Occipital lobe (tissue), 2 donors: Measurements from ENCODE around the gene TRPM7. TPM values are rescaled to one million over a fixed set of nuclear protein-coding genes. Genes with fewer than 3 reads are reported as not detected.
A peak's percentile ranks its signal among the peaks of the same experiment; 100 is the strongest.
"Not testable (repeated sequence)": the region's sequence is repeated elsewhere in the genome, so short reads cannot be mapped to it uniquely, and the experiment has no call there.

Source experiments
- DNase-seq: peaks from one replicate; lab custom pipeline; 2025; lab: John Stamatoyannopoulos, UW
- total RNA-seq: library from RNA; depleted of rRNA; stranded (reverse); fragments of >200 nt; gene quantifications from one replicate; pipeline ENCODE4 v1.2.3, GENCODE V29; 2014

The TRPM7 gene, protein sequence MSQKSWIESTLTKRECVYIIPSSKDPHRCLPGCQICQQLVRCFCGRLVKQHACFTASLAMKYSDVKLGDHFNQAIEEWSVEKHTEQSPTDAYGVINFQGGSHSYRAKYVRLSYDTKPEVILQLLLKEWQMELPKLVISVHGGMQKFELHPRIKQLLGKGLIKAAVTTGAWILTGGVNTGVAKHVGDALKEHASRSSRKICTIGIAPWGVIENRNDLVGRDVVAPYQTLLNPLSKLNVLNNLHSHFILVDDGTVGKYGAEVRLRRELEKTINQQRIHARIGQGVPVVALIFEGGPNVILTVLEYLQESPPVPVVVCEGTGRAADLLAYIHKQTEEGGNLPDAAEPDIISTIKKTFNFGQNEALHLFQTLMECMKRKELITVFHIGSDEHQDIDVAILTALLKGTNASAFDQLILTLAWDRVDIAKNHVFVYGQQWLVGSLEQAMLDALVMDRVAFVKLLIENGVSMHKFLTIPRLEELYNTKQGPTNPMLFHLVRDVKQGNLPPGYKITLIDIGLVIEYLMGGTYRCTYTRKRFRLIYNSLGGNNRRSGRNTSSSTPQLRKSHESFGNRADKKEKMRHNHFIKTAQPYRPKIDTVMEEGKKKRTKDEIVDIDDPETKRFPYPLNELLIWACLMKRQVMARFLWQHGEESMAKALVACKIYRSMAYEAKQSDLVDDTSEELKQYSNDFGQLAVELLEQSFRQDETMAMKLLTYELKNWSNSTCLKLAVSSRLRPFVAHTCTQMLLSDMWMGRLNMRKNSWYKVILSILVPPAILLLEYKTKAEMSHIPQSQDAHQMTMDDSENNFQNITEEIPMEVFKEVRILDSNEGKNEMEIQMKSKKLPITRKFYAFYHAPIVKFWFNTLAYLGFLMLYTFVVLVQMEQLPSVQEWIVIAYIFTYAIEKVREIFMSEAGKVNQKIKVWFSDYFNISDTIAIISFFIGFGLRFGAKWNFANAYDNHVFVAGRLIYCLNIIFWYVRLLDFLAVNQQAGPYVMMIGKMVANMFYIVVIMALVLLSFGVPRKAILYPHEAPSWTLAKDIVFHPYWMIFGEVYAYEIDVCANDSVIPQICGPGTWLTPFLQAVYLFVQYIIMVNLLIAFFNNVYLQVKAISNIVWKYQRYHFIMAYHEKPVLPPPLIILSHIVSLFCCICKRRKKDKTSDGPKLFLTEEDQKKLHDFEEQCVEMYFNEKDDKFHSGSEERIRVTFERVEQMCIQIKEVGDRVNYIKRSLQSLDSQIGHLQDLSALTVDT (N-terminal part only)
- total RNA-seq: 59.9 TPM

- DNase-seq: peak; percentile 76
Observed at GRCh38 chr15:50686469-50687301, at the start of gene TRPM7. TRPM7 (minus strand) TSS chr15:50686797; CDS start chr15:50686533, 264 bp downstream.

DNA sequence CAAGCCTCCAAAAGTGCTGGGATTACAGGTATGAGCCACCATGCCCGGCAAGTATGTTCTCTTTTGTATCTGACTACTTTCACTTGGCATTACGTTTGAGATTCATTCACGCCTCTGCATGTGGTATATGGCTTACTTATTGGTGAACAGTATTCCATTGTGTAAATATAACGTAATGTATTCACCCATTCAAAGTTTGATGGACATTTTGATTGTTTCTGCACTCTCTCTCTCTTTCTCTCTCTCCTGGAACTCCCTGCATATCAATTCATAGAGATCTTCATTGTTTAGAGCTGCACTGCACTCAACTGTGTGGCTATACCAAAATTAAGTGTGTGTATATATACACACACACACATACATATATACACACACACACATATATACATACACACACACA, 48.6 kb upstream of the TRPM7 start:
- DNase-seq: no peak

- DNase-seq: no peak
Observed at GRCh38 chr15:50726315-50726714, 39.7 kb upstream of the TRPM7 start.

GRCh38 chr15:50718700-50719125, 32.1 kb upstream of the TRPM7 start:
- DNase-seq: no peak

- DNase-seq: no peak
Observed at GRCh38 chr15:50712018-50712417, 25.4 kb upstream of the TRPM7 start.

DNA sequence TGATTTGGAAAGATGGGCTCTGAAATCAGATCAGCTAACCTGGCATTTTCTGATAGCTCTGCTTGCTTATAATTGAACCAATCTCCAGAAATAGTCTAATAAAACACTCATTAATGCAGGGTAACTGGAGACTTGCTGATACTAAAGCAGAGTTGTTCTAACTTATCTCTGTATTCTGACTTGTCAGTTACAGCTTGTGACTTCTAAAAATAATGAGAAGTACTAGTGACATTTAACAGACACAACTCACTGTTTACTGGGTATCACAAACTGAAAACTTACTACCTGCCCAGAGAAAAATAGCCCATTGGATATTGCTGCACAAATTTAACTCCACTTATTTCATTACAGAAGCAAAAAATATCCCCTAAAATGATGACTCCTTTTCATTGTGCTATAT, 24.0 kb upstream of the TRPM7 start:
- no peak for DNase-seq

DNA sequence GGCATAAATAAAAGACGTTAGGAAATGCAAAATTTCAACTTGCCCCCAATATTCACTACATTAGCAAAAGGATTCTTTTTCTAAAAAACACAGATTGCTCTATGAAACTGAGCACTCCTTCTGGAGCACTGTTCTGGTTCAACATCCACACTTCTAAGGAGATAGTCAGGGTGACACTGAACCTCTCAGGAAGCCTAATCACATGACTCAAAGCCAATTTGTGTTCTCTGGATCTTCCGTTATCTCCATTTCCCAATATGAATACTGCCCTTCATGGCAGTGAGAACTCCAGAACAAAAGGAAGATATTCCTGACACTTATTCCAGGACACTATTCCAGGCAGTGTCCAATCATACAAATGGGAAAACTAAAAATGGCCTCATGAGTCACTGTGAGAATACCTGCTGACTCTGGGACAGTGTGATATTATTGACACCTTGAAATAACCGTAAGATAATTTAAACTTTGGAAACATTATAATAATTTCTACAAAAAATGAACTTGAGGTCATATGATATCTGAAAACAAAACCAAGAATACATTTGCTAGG, 21.4 kb upstream of the TRPM7 start:
- DNase-seq: no peak

DNA sequence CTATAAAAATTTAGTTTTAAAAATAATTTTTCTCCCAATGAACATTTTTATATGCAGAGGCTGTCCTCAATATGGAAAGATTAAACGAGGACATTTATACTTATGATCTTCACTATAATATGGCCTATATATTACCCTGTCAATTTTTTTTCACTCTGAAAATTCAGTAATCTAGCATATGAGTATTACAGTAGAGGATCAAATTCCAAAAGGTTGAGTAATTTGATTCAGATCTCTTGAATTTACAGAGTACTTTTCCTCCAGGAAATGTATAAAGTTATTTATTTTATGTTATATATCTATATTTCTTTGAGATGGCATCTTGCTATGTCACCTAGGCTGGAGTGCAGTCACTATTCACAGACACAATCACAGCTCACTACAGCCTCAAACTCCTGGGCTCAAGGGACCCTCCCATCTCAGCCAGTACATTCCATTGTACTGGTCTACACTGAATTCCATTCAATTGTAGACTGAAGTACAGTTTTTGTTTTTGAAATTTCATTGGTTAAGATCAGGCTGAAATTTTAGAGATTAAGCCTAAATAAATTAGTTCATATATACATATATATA, 16.3 kb upstream of the TRPM7 start:
- DNase-seq: no peak

DNA sequence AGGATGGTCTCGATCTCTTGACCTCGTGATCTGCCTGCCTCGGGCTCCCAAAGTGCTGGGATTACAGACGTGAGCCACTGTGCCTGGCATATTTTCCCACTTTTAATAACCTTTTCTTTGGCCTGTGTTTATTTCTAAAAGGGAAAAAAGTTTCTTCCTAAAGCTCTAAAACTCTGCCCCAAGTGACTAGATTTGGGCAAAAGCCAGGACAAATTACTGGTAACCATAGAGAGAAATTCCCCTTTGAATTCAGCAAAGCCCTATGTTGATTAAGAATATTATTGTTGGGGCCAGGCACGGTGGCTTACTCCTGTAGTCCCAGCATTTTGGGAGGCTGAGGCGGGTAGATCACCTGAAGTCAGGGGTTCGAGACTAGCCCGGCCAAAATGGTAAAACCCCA, 11.5 kb upstream of the TRPM7 start:
- DNase-seq: no peak

GRCh38 chr15:50697109-50697797, 10.7 kb upstream of the TRPM7 start:
- no peak for DNase-seq

DNA sequence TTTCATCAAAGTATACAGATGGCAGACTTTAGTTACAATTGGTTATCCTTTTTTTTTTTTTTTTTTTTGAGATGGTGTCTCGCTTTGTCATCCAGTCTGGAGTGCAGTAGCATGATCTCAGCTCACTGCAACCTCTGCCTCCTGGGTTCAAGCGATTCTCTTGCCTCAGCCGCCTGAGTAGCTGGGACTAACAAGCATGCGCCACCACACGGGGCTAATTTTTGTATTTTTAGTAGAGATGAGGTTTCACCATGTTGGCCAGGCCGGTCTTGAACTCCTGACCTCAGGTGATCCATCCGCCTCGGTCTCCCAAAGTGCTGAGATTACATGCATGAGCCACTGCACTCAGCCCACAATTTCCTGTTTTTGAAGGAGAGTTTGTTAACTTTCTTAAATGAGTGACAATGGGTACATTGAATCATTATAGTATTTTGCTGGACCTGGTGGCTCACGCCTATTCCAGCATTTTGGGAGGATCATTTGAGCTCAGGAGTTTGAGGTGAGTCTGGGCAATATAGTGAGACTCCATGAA, 8.1 kb upstream of the TRPM7 start:
- not testable (repeated sequence) for DNase-seq

- DNase-seq: no peak
Observed at GRCh38 chr15:50687302-50687902, 805 bp upstream of the TRPM7 start.

GRCh38 chr15:50685976-50686468, 575 bp downstream of the TRPM7 start:
- peak; percentile 57 for DNase-seq

- no peak for DNase-seq
Observed at GRCh38 chr15:50685191-50685975, 1.2 kb downstream of the TRPM7 start.

- DNase-seq: no peak
Observed at GRCh38 chr15:50681467-50681866, 5.1 kb downstream of the TRPM7 start.

DNA sequence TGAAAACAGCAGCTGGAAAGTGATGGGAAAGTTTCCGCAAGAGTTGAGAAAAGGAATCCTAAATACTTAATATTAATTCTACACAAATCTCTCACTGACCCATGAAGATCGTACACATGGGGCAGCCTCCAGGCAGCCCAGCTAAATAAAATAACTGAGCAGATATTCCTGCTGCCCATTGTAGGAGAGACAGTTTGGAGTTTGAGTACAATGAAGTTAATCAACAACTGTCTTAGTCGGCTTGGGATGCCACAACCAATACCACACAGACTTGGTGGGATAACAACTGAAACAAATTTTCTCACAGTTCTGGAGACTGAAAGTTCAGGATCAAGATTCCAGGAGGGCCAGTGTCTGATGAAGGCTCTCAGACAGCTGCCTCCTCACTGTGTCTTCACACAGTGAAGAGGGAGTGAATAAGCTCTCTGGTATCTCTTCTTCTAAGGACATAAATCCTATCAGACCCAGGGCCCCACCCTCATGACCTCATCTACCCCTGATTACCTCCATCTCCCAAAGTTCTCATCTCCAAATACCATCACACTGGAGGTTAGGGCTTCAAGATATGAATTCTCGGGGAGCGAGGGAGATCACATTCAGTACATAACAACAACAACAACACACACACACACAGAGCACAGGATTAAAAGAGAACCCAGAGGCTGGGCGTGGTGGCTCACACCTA, 9.7 kb downstream of the TRPM7 start:
- DNase-seq: no peak

GRCh38 chr15:50675535-50676144, 11.0 kb downstream of the TRPM7 start:
- DNase-seq: no peak
